HCT116 (cell line): ENCODE data around the gene PKM. TPM values are rescaled to one million over a fixed set of nuclear protein-coding genes. Genes with fewer than 3 reads are reported as not detected.

Experiments
- ATAC-seq: fragments of 200-7000 bp; cut with Tn5 transposase; 2 replicates; pipeline ENCODE4 v1.9.1; 2020; ENCODE audit warnings: mild to moderate bottlenecking, moderate library complexity
- BruUV-seq: library from RNA; stranded (reverse); fragments of 400-500 nt; replicated peaks from 2 replicates; lab custom pipeline; 2021; lab: Mats Ljungman, UMichigan
- CTCF ChIA-PET: fragments of 300-600 bp; sonication (Branson Sonifier 250); formaldehyde crosslinking; loops from one replicate; lab custom pipeline; 2021; ENCODE audit warnings: antibody characterized with exemption; lab: Charles Lee
- POLR2A ChIA-PET: fragments of 300-600, 350-600 bp; sonication (Branson Sonifier 250); formaldehyde crosslinking; loops from one replicate; lab custom pipeline; 2021; ENCODE audit warnings: antibody characterized with exemption; lab: Charles Lee
- RAD21 ChIA-PET, 2 experiments: fragments of 300-600 bp; sonication (Branson Sonifier 250); formaldehyde crosslinking; loops; one replicate each; lab custom pipeline; 2023; ENCODE audit warnings: low total read pairs in 2 of 2; ENCODE audit not compliant: uncharacterized antibody in 2 of 2, unreplicated experiment in 2 of 2, low non-redundant PET in 1 of 2; lab: Charles Lee
- DNase-seq: peaks from one replicate; pipeline ENCODE4 v3.0.0-alpha.2; 2010; ENCODE audit warnings: low read depth, low spot score
- H2AFZ ChIP-seq: fragments of 200-600 bp; shearing (Covaris generic), sonication (generic); 2 replicates; pipeline ENCODE4 v1.6.1; 2017; ENCODE audit warnings: low read depth, mixed run types, mixed read lengths, antibody characterized with exemption, low read length; ENCODE audit not compliant: poor library complexity, severe bottlenecking
- H3K27ac ChIP-seq: 2 replicates; pipeline ENCODE4 v1.5.1; 2012; ENCODE audit warnings: low read depth, low read length
- H3K27me3 ChIP-seq: fragments of 200-600 bp; sonication (generic); 2 replicates; pipeline ENCODE4 v1.6.1; 2016; ENCODE audit warnings: mixed run types, low read length, mixed read lengths; ENCODE audit not compliant: insufficient read depth
- H3K36me3 ChIP-seq, 2 experiments: fragments of 200-500 bp in 1 of 2; fragments of 200-600 bp in 1 of 2; sonication (Bioruptor generic) in 1 of 2; sonication (generic) in 1 of 2; 2 replicates each; pipeline versions ENCODE4 v1.5.1 to v1.6.1; 2014 to 2016; ENCODE audit warnings: low read length in 2 of 2, inconsistent platforms in 1 of 2, mixed read lengths in 1 of 2, mixed run types in 1 of 2; ENCODE audit not compliant: insufficient read depth in 2 of 2, control insufficient read depth in 1 of 2
- H3K4me1 ChIP-seq, 2 experiments: fragments of 200-600 bp in 1 of 2; sonication (generic) in 1 of 2; 2 replicates each; pipeline versions ENCODE4 v1.5.1 to v1.6.1; 2012 to 2017; ENCODE audit warnings: low read length in 2 of 2, inconsistent platforms in 1 of 2, mild to moderate bottlenecking in 1 of 2, mixed read lengths in 1 of 2, mixed run types in 1 of 2, moderate library complexity in 1 of 2; ENCODE audit not compliant: insufficient read depth in 2 of 2, control insufficient read depth in 1 of 2
- H3K4me2 ChIP-seq: fragments of 200-600 bp; sonication (generic); 2 replicates; pipeline ENCODE4 v1.6.1; 2017; ENCODE audit warnings: mixed run types, low read length, mixed read lengths
- H3K4me3 ChIP-seq, 2 experiments: fragments of 200-600 bp in 1 of 2; sonication (generic) in 1 of 2; replicated peaks in 1 of 2; 2 replicates each; pipeline ENCODE4 v1.5.1; 2011 to 2016; ENCODE audit warnings: low read length in 2 of 2, control low read depth in 1 of 2, low read depth in 1 of 2, mild to moderate bottlenecking in 1 of 2, mixed read lengths in 1 of 2, mixed run types in 1 of 2
- H3K79me2 ChIP-seq: fragments of 200-600 bp; sonication (generic); 2 replicates; pipeline ENCODE4 v1.6.1; 2017; ENCODE audit warnings: mild to moderate bottlenecking, mixed run types, low read length, moderate library complexity, mixed read lengths; ENCODE audit not compliant: insufficient read depth
- H3K9ac ChIP-seq: fragments of 200-600 bp; sonication (generic); 2 replicates; pipeline ENCODE4 v1.6.1; 2016; ENCODE audit warnings: low read length, mixed read lengths
- H3K9me2 ChIP-seq: fragments of 200-600 bp; sonication (generic), shearing (Covaris generic); 2 replicates; pipeline ENCODE4 v1.6.1; 2017; ENCODE audit warnings: mixed run types, mild to moderate bottlenecking, moderate library complexity; ENCODE audit not compliant: insufficient read depth
- H3K9me3 ChIP-seq, 2 experiments: fragments of 200-500 bp in 1 of 2; fragments of 200-600 bp in 1 of 2; sonication (Bioruptor generic) in 1 of 2; sonication (generic) in 1 of 2; 2 replicates each; pipeline ENCODE4 v1.6.1; 2014 to 2017; ENCODE audit warnings: low read length in 2 of 2, mixed read lengths in 2 of 2, inconsistent platforms in 1 of 2, low read depth in 1 of 2, mild to moderate bottlenecking in 1 of 2, mixed run types in 1 of 2, moderate library complexity in 1 of 2; ENCODE audit not compliant: control insufficient read depth in 1 of 2, insufficient read depth in 1 of 2
- H4K20me1 ChIP-seq: fragments of 200-600 bp; sonication (generic), shearing (Covaris generic); 2 replicates; pipeline ENCODE4 v1.6.1; 2017; ENCODE audit warnings: mixed run types, mild to moderate bottlenecking, moderate library complexity; ENCODE audit not compliant: insufficient read depth
- EZH2 ChIP-seq: fragments of 200-600 bp; sonication (generic); IDR thresholded peaks from 2 replicates; pipeline ENCODE4 v1.6.1; 2017; ENCODE audit warnings: antibody characterized with exemption, mixed run types
- EZH2phosphoT487 ChIP-seq: fragments of 200-600 bp; IDR thresholded peaks from 2 replicates; pipeline ENCODE4 v1.6.1; 2018; ENCODE audit warnings: antibody characterized with exemption, borderline replicate concordance
- FOSL1 ChIP-seq: IDR thresholded peaks from 2 replicates; pipeline ENCODE4 v1.6.1; 2012; ENCODE audit warnings: low read depth
- POLR2A ChIP-seq: IDR thresholded peaks from 2 replicates; pipeline ENCODE4 v1.7.0; 2011; ENCODE audit warnings: borderline replicate concordance; ENCODE audit not compliant: insufficient read depth, insufficient read length; ENCODE audit errors: extremely low read depth
- POLR2AphosphoS5 ChIP-seq: IDR thresholded peaks from 2 replicates; pipeline ENCODE4 v1.6.1; 2011; ENCODE audit warnings: mild to moderate bottlenecking, low read depth, low read length, moderate library complexity
- SIN3A ChIP-seq: IDR thresholded peaks from 2 replicates; pipeline ENCODE4 v1.6.1; 2012; ENCODE audit warnings: low read depth
- SRF ChIP-seq: IDR thresholded peaks from 2 replicates; pipeline ENCODE4 v1.6.1; 2012; ENCODE audit warnings: low read depth
- TCF7L2 ChIP-seq: IDR thresholded peaks from 2 replicates; pipeline ENCODE4 v1.7.0; 2011; ENCODE audit warnings: borderline replicate concordance, inconsistent platforms; ENCODE audit not compliant: insufficient read depth, insufficient read length; ENCODE audit errors: extremely low read depth
- ZNF274 ChIP-seq: fragments of 200-500 bp; sonication (Bioruptor generic); IDR thresholded peaks from 2 replicates; pipeline ENCODE4 v1.6.1; 2014; ENCODE audit warnings: mild to moderate bottlenecking, low read depth, low read length, inconsistent platforms
- intact Hi-C: fragments of 100-400 bp; cut with micrococcal nuclease; formaldehyde crosslinking; loops from 2 replicates; pipeline ENCODE4 v1.10.0; 2022
- total RNA-seq: library from RNA; stranded (reverse); gene quantifications from one replicate; pipeline ENCODE4 v1.2.1, GENCODE V29; 2021; ENCODE audit not compliant: unreplicated experiment
- TF ChIP-seq, protein P1 (sequence below), 3 experiments: fragments of 200-600 bp in 1 of 3; sonication (generic) in 1 of 3; IDR thresholded peaks in 2 of 3; conservative IDR thresholded peaks in 1 of 3; 2 replicates each; pipeline ENCODE4 v1.5.1; 2012 to 2017; ENCODE audit warnings: low read depth in 2 of 3, low read length in 2 of 3, antibody characterized with exemption in 1 of 3, borderline replicate concordance in 1 of 3, control low read depth in 1 of 3, mild to moderate bottlenecking in 1 of 3, mixed read lengths in 1 of 3, mixed run types in 1 of 3, moderate library complexity in 1 of 3; ENCODE audit not compliant: insufficient read depth in 1 of 3

Gene PKM
- total RNA-seq, 1 experiment from 2014 or later: 1,664 TPM

DNA sequence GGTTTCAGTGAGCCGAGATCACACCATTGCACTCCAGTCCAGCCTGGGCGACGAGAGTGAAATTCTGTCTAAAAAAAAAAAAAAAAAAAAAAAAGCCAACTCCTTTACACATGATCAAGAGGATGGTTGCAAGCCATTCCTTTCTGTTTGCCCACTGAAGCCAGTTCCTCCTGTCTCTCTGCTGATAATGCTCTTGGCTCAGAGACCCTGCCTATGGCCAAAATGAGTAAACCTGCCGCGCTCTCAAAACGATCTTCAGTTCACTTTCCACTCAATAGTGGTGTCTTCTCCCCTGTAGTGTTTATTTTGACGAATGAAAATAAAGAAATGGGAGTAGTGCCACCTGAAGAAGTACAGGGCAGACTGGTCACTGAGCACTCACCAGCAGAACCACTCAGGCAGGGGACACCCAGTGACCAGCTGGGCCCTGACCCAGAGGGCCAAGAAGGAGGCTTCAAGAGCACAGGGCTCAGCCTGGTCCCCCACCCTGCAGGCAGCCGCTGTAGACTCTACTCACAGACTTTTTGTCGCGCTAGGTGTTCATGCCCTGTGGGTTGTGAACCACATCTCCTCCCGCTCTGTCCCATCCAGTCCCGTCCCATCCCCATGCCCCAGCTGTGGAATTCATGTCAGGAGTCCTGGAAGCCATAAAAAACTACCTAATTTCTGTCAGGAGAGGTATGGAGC lies 57.0 kb downstream of the PKM start:
- H2AFZ ChIP-seq: no peak overlapping the region
- no peaks in the 10 kb centered on the region for H3K36me3 ChIP-seq
- TF ChIP-seq FOSL1 (no peak), ZNF274 (no peak), POLR2AphosphoS5 (no peak)
- TF ChIP-seq, protein P1, sequence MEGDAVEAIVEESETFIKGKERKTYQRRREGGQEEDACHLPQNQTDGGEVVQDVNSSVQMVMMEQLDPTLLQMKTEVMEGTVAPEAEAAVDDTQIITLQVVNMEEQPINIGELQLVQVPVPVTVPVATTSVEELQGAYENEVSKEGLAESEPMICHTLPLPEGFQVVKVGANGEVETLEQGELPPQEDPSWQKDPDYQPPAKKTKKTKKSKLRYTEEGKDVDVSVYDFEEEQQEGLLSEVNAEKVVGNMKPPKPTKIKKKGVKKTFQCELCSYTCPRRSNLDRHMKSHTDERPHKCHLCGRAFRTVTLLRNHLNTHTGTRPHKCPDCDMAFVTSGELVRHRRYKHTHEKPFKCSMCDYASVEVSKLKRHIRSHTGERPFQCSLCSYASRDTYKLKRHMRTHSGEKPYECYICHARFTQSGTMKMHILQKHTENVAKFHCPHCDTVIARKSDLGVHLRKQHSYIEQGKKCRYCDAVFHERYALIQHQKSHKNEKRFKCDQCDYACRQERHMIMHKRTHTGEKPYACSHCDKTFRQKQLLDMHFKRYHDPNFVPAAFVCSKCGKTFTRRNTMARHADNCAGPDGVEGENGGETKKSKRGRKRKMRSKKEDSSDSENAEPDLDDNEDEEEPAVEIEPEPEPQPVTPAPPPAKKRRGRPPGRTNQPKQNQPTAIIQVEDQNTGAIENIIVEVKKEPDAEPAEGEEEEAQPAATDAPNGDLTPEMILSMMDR (IDR thresholded peaks at IDR 0.05 in 2 of 3, conservative IDR thresholded peaks at IDR 0.05 in 1 of 3; ENCODE audit: borderline replicate concordance in 1 of 3, insufficient read depth in 1 of 3, low read depth in 2 of 3, low read length in 2 of 3): no peak
- TF ChIP-seq, all 23 proteins: peak for 0
- Histone ChIP-seq H3K27me3 (no peaks in the 10 kb centered on the region), H3K9ac (no peak overlapping the region), H3K4me2 (no peak overlapping the region), H3K9me2 (no peaks in the 10 kb centered on the region), H3K79me2 (no peaks in the 10 kb centered on the region), H3K4me3 (no peak overlapping the region), H3K4me1 (peaks cover 3 to 4% of the 10 kb centered on the region in 2 experiments; a peak in 2 of 4 replicates), H3K27ac (no peak overlapping the region), H3K9me3 (no peaks in the 10 kb centered on the region), H4K20me1 (no peaks in the 10 kb centered on the region)
- ChIA-PET RAD21 (no interaction called here), CTCF (no interaction called here), POLR2A (interaction anchor here (0.6 kb wide), 1 partner anchor 1378 kb away, joined by 3 read pairs; no protein-coding TSS in a partner anchor)
- intact Hi-C loops: no loop called here
- DNase-seq (no peak), ATAC-seq (no peak)
- no TSS peak for BruUV-seq

DNA sequence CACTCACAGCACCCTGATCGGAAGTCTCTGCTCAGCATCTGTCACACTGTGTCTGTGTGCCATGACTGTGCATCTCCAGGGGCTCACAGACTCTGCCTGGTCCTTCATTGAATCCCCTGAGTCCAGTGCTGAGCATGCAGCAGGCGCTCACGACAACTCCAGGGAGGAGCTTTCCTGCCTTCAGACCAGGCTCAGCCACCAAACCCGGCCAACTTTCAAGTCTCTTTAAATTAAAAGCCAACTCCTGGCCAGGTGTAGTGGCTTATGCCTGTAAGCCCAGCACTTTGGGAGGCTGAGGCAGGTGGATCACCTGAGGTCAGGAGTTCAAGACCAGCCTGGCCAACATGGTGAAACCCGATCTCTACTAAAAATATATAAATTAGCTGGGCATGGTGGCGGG lies 57.6 kb downstream of the PKM start:
- H3K36me3 ChIP-seq: no peaks in the 10 kb centered on the region
- POLR2A ChIA-PET: interaction anchor here (0.6 kb wide), 1 partner anchor 1378 kb away, joined by 3 read pairs; no protein-coding TSS in a partner anchor
- RAD21 ChIA-PET: no interaction called here

More for the DNA sequence above, 57.6 kb downstream of the PKM start:
- intact Hi-C loops: no loop called here
- ATAC-seq (no peak), DNase-seq (no peak)
- no peaks in the 10 kb centered on the region for H3K27me3 ChIP-seq
- no peak overlapping the region for H3K4me3 ChIP-seq
- H3K4me2 ChIP-seq: no peak overlapping the region
- no peaks in the 10 kb centered on the region for H3K79me2 ChIP-seq
- peaks cover 3 to 4% of the 10 kb centered on the region in 2 experiments; a peak in 2 of 4 replicates for H3K4me1 ChIP-seq
- H3K9me2 ChIP-seq: no peaks in the 10 kb centered on the region
- H3K27ac ChIP-seq: no peak overlapping the region
- BruUV-seq: no TSS peak
- H4K20me1 ChIP-seq: no peaks in the 10 kb centered on the region
- CTCF ChIA-PET: no interaction called here
- H3K9me3 ChIP-seq: no peaks in the 10 kb centered on the region
- no peak overlapping the region for H3K9ac ChIP-seq
- H2AFZ ChIP-seq: no peak overlapping the region
- TF ChIP-seq SRF (no peak), TCF7L2 (no peak), EZH2phosphoT487 (no peak), EZH2 (no peak), POLR2A (no peak), SIN3A (no peak)
